HepG2 (cell line): ENCODE measurements around the gene EVI5. TPM values are rescaled to one million over a fixed set of nuclear protein-coding genes. Genes with fewer than 3 reads are reported as not detected.

ENCODE experiments used
- CREBL2 ChIP-seq: sonication (generic); formaldehyde crosslinking; IDR thresholded peaks from 2 replicates; pipeline ENCODE4 v1.8.1; 2023; ENCODE audit warnings: missing genetic modification reagents, mild to moderate bottlenecking, borderline replicate concordance
- FLYWCH1 ChIP-seq: sonication (generic); formaldehyde crosslinking; IDR thresholded peaks from 2 replicates; pipeline ENCODE4 v1.8.1; 2023; ENCODE audit warnings: mild to moderate bottlenecking, missing genetic modification reagents
- FOSL1 ChIP-seq: sonication (generic); formaldehyde crosslinking; IDR thresholded peaks from 2 replicates; pipeline ENCODE4 v1.9.0; 2021; ENCODE audit warnings: missing genetic modification reagents, borderline replicate concordance
- HOXA5 ChIP-seq: sonication (generic); formaldehyde crosslinking; IDR thresholded peaks from 2 replicates; pipeline ENCODE4 v1.4.0; 2020; ENCODE audit warnings: missing genetic modification reagents
- KDM3A ChIP-seq: IDR thresholded peaks from 2 replicates; pipeline ENCODE4 v1.6.1; 2018; ENCODE audit warnings: low read depth, missing compliant biosample characterization
- PRPF4 ChIP-seq: fragments of 200-400 bp; formaldehyde crosslinking; IDR thresholded peaks from 2 replicates; pipeline ENCODE4 v1.6.1; 2016; ENCODE audit warnings: low read length, low read depth; ENCODE audit not compliant: poor library complexity, severe bottlenecking
- TCF7L2 ChIP-seq: IDR thresholded peaks from 2 replicates; pipeline ENCODE4 v1.6.1; 2011; ENCODE audit warnings: mild to moderate bottlenecking, low read depth, low read length, moderate library complexity
- TFE3 ChIP-seq: IDR thresholded peaks from 2 replicates; pipeline ENCODE4 v1.6.1; 2016
- TGIF2 ChIP-seq: IDR thresholded peaks from 2 replicates; pipeline ENCODE4 v1.6.1; 2016; ENCODE audit warnings: control low read depth, missing compliant biosample characterization
- ZBTB3 ChIP-seq: sonication (generic); formaldehyde crosslinking; IDR thresholded peaks from 2 replicates; pipeline ENCODE4 v1.4.0; 2020; ENCODE audit warnings: low read depth, mild to moderate bottlenecking, moderate library complexity, missing genetic modification reagents, borderline replicate concordance
- ZC3H13 ChIP-seq: sonication (generic); formaldehyde crosslinking; IDR thresholded peaks from 2 replicates; pipeline ENCODE4 v1.8.1; 2023; ENCODE audit warnings: mild to moderate bottlenecking, missing genetic modification reagents, moderate library complexity
- ZGPAT ChIP-seq: IDR thresholded peaks from 2 replicates; pipeline ENCODE4 v1.6.1; 2016; ENCODE audit warnings: mild to moderate bottlenecking
- ZNF232 ChIP-seq: sonication (generic); formaldehyde crosslinking; IDR thresholded peaks from 2 replicates; pipeline ENCODE4 v1.4.0; 2020; ENCODE audit warnings: missing genetic modification reagents, borderline replicate concordance
- ZNF451 ChIP-seq: sonication (generic); formaldehyde crosslinking; IDR thresholded peaks from 2 replicates; pipeline ENCODE4 v1.5.0; 2020; ENCODE audit warnings: mild to moderate bottlenecking, missing genetic modification reagents
- ZNF570 ChIP-seq: sonication (generic); formaldehyde crosslinking; IDR thresholded peaks from 2 replicates; pipeline ENCODE4 v1.4.0; 2020; ENCODE audit warnings: mild to moderate bottlenecking, missing genetic modification reagents, borderline replicate concordance
- ZSCAN12 ChIP-seq: sonication (generic); formaldehyde crosslinking; IDR thresholded peaks from 2 replicates; pipeline ENCODE4 v1.9.0; 2021; ENCODE audit warnings: mild to moderate bottlenecking, missing genetic modification reagents
- polyA plus RNA-seq, 8 experiments: library from polyadenylated mRNA; depleted of rRNA in 3 of 8; stranded (reverse) in 7 of 8; unstranded in 1 of 8; fragments of >200 nt; fragmentation: Illumina TruSeq in 4 of 8; extraction: Trizol in 4 of 8; gene quantifications; 2 replicates each; pipeline versions ENCODE4 v1.2.1 to v1.2.3, GENCODE V29; 2011 to 2016; ENCODE audit warnings: low read depth in 4 of 8, missing spikeins in 1 of 8, mixed read lengths in 1 of 8; ENCODE audit not compliant: insufficient read depth in 1 of 8
- total RNA-seq, 5 experiments: library from RNA; depleted of rRNA; stranded (reverse); fragments of >200 nt; fragmentation: Illumina TruSeq; extraction: Trizol; gene quantifications; 2 replicates each; pipeline ENCODE4 v1.2.3, GENCODE V29; 2016; ENCODE audit warnings: low read depth in 1 of 5
- TF ChIP-seq, protein P1 (sequence below): sonication (generic); formaldehyde crosslinking; IDR thresholded peaks from 2 replicates; pipeline ENCODE4 v1.5.0; 2020; ENCODE audit warnings: missing genetic modification reagents
- TF ChIP-seq, protein P2 (sequence below): sonication (generic); formaldehyde crosslinking; IDR thresholded peaks from 2 replicates; pipeline ENCODE4 v1.4.0; 2020; ENCODE audit warnings: missing genetic modification reagents
- TF ChIP-seq, protein P3 (sequence below): sonication (generic); formaldehyde crosslinking; IDR thresholded peaks from 2 replicates; pipeline ENCODE4 v1.4.0; 2020; ENCODE audit warnings: low read depth, missing genetic modification reagents

The EVI5 gene
- total and polyA plus RNA-seq, 2 of the 13 experiments (the other 11 are each of a cell fraction or from before 2014, with no cell fraction given), result 4.0 to 12.6 TPM

GRCh38 chr1:92486251-92487077, 298.4 kb downstream of the EVI5 start, which contains the start of gene GFI1 (continued):
- TF ChIP-seq, protein P1, sequence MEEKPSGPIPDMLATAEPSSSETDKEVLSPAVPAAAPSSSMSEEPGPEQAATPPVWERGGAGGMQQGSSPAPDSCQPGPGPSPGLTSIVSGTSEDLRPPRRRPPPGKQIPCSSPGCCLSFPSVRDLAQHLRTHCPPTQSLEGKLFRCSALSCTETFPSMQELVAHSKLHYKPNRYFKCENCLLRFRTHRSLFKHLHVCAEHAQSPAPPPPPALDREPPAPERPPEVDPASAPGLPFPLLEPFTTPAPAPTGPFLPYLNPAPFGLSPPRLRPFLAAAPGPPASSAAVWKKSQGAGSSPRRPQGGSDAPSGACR (CRISPR knock-in tag), result no peak
- TF ChIP-seq FOSL1 (no peak), KDM3A (CRISPR knock-in tag) (0 out of 2 replicates have a peak, but pooled peaks have one; percentile 38), TGIF2 (no peak), FLYWCH1 (CRISPR knock-in tag) (no peak), ZNF570 (no peak), ZNF451 (CRISPR knock-in tag) (no peak), ZNF232 (CRISPR knock-in tag) (peak; percentile 74), ZC3H13 (CRISPR knock-in tag) (peak; percentile 35; the same call in 1 of the 2 replicates), CREBL2 (CRISPR knock-in tag) (0 out of 2 replicates have a peak, but pooled peaks have one; percentile 58), TFE3 (peak; percentile 63), HOXA5 (CRISPR knock-in tag) (peak; percentile 81), PRPF4 (no peak), ZBTB3 (CRISPR knock-in tag) (no peak), ZSCAN12 (peak; percentile 73; the same call in 1 of the 2 replicates), TCF7L2 (no peak), ZGPAT (CRISPR knock-in tag) (0 out of 2 replicates have a peak, but pooled peaks have one; percentile 35)
- TF ChIP-seq, protein P2, sequence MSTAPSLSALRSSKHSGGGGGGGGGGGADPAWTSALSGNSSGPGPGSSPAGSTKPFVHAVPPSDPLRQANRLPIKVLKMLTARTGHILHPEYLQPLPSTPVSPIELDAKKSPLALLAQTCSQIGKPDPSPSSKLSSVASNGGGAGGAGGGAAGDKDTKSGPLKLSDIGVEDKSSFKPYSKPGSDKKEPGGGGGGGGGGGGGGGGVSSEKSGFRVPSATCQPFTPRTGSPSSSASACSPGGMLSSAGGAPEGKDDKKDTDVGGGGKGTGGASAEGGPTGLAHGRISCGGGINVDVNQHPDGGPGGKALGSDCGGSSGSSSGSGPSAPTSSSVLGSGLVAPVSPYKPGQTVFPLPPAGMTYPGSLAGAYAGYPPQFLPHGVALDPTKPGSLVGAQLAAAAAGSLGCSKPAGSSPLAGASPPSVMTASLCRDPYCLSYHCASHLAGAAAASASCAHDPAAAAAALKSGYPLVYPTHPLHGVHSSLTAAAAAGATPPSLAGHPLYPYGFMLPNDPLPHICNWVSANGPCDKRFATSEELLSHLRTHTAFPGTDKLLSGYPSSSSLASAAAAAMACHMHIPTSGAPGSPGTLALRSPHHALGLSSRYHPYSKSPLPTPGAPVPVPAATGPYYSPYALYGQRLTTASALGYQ (CRISPR knock-in tag), result peak; percentile 36
- TF ChIP-seq, protein P3, sequence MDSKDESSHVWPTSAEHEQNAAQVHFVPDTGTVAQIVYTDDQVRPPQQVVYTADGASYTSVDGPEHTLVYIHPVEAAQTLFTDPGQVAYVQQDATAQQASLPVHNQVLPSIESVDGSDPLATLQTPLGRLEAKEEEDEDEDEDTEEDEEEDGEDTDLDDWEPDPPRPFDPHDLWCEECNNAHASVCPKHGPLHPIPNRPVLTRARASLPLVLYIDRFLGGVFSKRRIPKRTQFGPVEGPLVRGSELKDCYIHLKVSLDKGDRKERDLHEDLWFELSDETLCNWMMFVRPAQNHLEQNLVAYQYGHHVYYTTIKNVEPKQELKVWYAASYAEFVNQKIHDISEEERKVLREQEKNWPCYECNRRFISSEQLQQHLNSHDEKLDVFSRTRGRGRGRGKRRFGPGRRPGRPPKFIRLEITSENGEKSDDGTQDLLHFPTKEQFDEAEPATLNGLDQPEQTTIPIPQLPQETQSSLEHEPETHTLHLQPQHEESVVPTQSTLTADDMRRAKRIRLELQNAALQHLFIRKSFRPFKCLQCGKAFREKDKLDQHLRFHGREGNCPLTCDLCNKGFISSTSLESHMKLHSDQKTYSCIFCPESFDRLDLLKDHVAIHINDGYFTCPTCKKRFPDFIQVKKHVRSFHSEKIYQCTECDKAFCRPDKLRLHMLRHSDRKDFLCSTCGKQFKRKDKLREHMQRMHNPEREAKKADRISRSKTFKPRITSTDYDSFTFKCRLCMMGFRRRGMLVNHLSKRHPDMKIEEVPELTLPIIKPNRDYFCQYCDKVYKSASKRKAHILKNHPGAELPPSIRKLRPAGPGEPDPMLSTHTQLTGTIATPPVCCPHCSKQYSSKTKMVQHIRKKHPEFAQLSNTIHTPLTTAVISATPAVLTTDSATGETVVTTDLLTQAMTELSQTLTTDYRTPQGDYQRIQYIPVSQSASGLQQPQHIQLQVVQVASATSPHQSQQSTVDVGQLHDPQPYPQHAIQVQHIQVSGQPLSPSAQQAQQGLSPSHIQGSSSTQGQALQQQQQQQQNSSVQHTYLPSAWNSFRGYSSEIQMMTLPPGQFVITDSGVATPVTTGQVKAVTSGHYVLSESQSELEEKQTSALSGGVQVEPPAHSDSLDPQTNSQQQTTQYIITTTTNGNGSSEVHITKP, result no peak
